KMS-11 (cell line): ENCODE data around the gene CAPZB.

ENCODE experiments used
- H2AFZ ChIP-seq: fragments of 200-600 bp; sonication (generic); 2 replicates; pipeline ENCODE4 v1.6.1; 2016; ENCODE audit warnings: antibody characterized with exemption, mixed run types, low read depth
- H3K27ac ChIP-seq: fragments of 200-600 bp; sonication (generic); 2 replicates; pipeline ENCODE4 v1.6.1; 2016; ENCODE audit warnings: mild to moderate bottlenecking, mixed run types
- H3K27me3 ChIP-seq: fragments of 200-600 bp; sonication (generic); 2 replicates; pipeline ENCODE4 v1.6.1; 2017; ENCODE audit warnings: mild to moderate bottlenecking, low read depth, mixed run types, moderate library complexity; ENCODE audit not compliant: insufficient read depth
- H3K36me3 ChIP-seq: fragments of 200-600 bp; sonication (generic); 2 replicates; pipeline ENCODE4 v1.6.1; 2017; ENCODE audit warnings: mild to moderate bottlenecking, mixed run types; ENCODE audit not compliant: insufficient read depth
- H3K4me1 ChIP-seq: fragments of 200-600 bp; sonication (generic); 2 replicates; pipeline ENCODE4 v1.6.1; 2016; ENCODE audit warnings: mild to moderate bottlenecking, low read depth, mixed run types; ENCODE audit not compliant: poor library complexity, severe bottlenecking
- H3K4me2 ChIP-seq: fragments of 200-600 bp; sonication (generic); 2 replicates; pipeline ENCODE4 v1.7.0; 2016; ENCODE audit warnings: mild to moderate bottlenecking, mixed run types
- H3K4me3 ChIP-seq: fragments of 200-600 bp; sonication (generic); IDR thresholded peaks from 2 replicates; pipeline ENCODE4 v1.6.1; 2017; ENCODE audit warnings: low read depth, low read length, mixed read lengths; ENCODE audit not compliant: insufficient read depth
- H3K79me2 ChIP-seq: fragments of 200-600 bp; sonication (generic); 2 replicates; pipeline ENCODE4 v1.6.1; 2016; ENCODE audit warnings: low read depth, mixed run types; ENCODE audit not compliant: insufficient read depth
- H3K9ac ChIP-seq: fragments of 200-600 bp; sonication (generic); 2 replicates; pipeline ENCODE4 v1.6.1; 2016; ENCODE audit warnings: mild to moderate bottlenecking, mixed run types
- H4K20me1 ChIP-seq: fragments of 200-600 bp; sonication (generic); 2 replicates; pipeline ENCODE4 v1.6.1; 2016; ENCODE audit warnings: mild to moderate bottlenecking, mixed run types; ENCODE audit not compliant: insufficient read depth
- CTCF ChIP-seq: fragments of 200-600 bp; sonication (generic); conservative IDR thresholded peaks from 2 replicates; pipeline ENCODE4 v1.6.1; 2017; ENCODE audit warnings: low read depth, mild to moderate bottlenecking, antibody characterized with exemption, low read length, moderate library complexity, mixed read lengths

CAPZB gene

GRCh38 chr1:19390166-19390850, 95.0 kb downstream of the CAPZB start:
- H3K27me3 ChIP-seq, result no peaks in the 10 kb centered on the region
- H3K36me3 ChIP-seq, result no peaks in the 10 kb centered on the region
- H3K9ac ChIP-seq, result no peak overlapping the region
- no peaks in the 10 kb centered on the region for H4K20me1 ChIP-seq
- no peaks in the 10 kb centered on the region for H3K79me2 ChIP-seq
- H2AFZ ChIP-seq, result no peak overlapping the region
- TF ChIP-seq CTCF, result no peak
- H3K27ac ChIP-seq, result no peak overlapping the region
- no peaks in the 10 kb centered on the region for H3K4me1 ChIP-seq
- no peak overlapping the region for H3K4me3 ChIP-seq
- no peak overlapping the region for H3K4me2 ChIP-seq

GRCh38 chr1:19388980-19389379, 96.4 kb downstream of the CAPZB start:
- no peak overlapping the region for H3K4me3 ChIP-seq
- no peaks in the 10 kb centered on the region for H3K4me1 ChIP-seq
- H4K20me1 ChIP-seq, result no peaks in the 10 kb centered on the region
- no peaks in the 10 kb centered on the region for H3K79me2 ChIP-seq
- TF ChIP-seq CTCF, result no peak
- H3K27me3 ChIP-seq, result no peaks in the 10 kb centered on the region
- no peaks in the 10 kb centered on the region for H3K36me3 ChIP-seq
- no peak overlapping the region for H3K9ac ChIP-seq
- no peak overlapping the region for H3K27ac ChIP-seq
- H2AFZ ChIP-seq, result no peak overlapping the region
- no peak overlapping the region for H3K4me2 ChIP-seq

- H3K4me1 ChIP-seq, result no peaks in the 10 kb centered on the region
- H3K79me2 ChIP-seq, result no peaks in the 10 kb centered on the region
- no peak overlapping the region for H3K27ac ChIP-seq
- no peaks in the 10 kb centered on the region for H3K27me3 ChIP-seq
- no peak overlapping the region for H3K4me2 ChIP-seq
- no peak overlapping the region for H2AFZ ChIP-seq
- TF ChIP-seq CTCF, result no peak
- no peaks in the 10 kb centered on the region for H3K36me3 ChIP-seq
- H3K4me3 ChIP-seq, result no peak overlapping the region
- H4K20me1 ChIP-seq, result no peaks in the 10 kb centered on the region
- H3K9ac ChIP-seq, result no peak overlapping the region
Measured at GRCh38 chr1:19387045-19387467, 98.3 kb downstream of the CAPZB start.

GRCh38 chr1:19385869-19386591, 99.3 kb downstream of the CAPZB start:
- H3K79me2 ChIP-seq, result no peaks in the 10 kb centered on the region
- no peaks in the 10 kb centered on the region for H4K20me1 ChIP-seq
- no peak overlapping the region for H3K27ac ChIP-seq
- H3K4me1 ChIP-seq, result no peaks in the 10 kb centered on the region
- H3K4me2 ChIP-seq, result no peak overlapping the region
- no peak overlapping the region for H3K4me3 ChIP-seq
- H3K36me3 ChIP-seq, result no peaks in the 10 kb centered on the region
- no peak for TF ChIP-seq CTCF
- H3K9ac ChIP-seq, result no peak overlapping the region
- H3K27me3 ChIP-seq, result no peaks in the 10 kb centered on the region
- H2AFZ ChIP-seq, result no peak overlapping the region
